NCI-H2227 treated with DMSO at 0.1 percent for 48 hours (cell line): ENCODE data around the gene HMCES.

ENCODE experiments used
- DNase-seq: peaks from one replicate; lab custom pipeline; 2025; lab: John Stamatoyannopoulos, UW

The HMCES gene

GRCh38 chr3:129278439-129278965 lies at the start of gene HMCES:
Gene HMCES, plus strand, starts transcription at chr3:129278870. Its CDS starts 863 bp downstream, at chr3:129279733.
- DNase-seq: peak; percentile 53

GRCh38 chr3:129228891-129229585 lies 49.6 kb upstream of the HMCES start:
- DNase-seq: no peak

GRCh38 chr3:129230311-129231019 lies 48.2 kb upstream of the HMCES start:
- no peak for DNase-seq

- DNase-seq: no peak
These were observed 47.1 kb upstream of the HMCES start for GRCh38 chr3:129231331-129232119.

GRCh38 chr3:129233538-129233937 lies 45.1 kb upstream of the HMCES start:
- no peak for DNase-seq

- DNase-seq: no peak
These were observed 44.2 kb upstream of the HMCES start for GRCh38 chr3:129234441-129234840.

GRCh38 chr3:129235344-129235917 lies 43.2 kb upstream of the HMCES start:
- no peak for DNase-seq

- no peak for DNase-seq
These were observed 39.5 kb upstream of the HMCES start for GRCh38 chr3:129238945-129239705.

- DNase-seq: no peak
These were observed 38.7 kb upstream of the HMCES start for GRCh38 chr3:129239991-129240390.

- no peak for DNase-seq
These were observed 38.2 kb upstream of the HMCES start for GRCh38 chr3:129240436-129240835.

GRCh38 chr3:129245141-129245540 lies 33.5 kb upstream of the HMCES start:
- DNase-seq: no peak

- DNase-seq: peak; percentile 79
These were observed 32.9 kb upstream of the HMCES start for GRCh38 chr3:129245641-129246306.

- no peak for DNase-seq
These were observed 32.0 kb upstream of the HMCES start for GRCh38 chr3:129246636-129247035.

- DNase-seq: no peak
These were observed 30.2 kb upstream of the HMCES start for GRCh38 chr3:129248286-129248979.

- DNase-seq: peak; percentile 72
These were observed 29.2 kb upstream of the HMCES start, which contains the start of gene COPG1 for GRCh38 chr3:129249284-129250065. Gene COPG1, plus strand, starts transcription at chr3:129249606. Its CDS starts 104 bp downstream, at chr3:129249710.

GRCh38 chr3:129252748-129253147 lies 25.9 kb upstream of the HMCES start:
- no peak for DNase-seq

GRCh38 chr3:129254536-129255230 lies 24.0 kb upstream of the HMCES start:
- DNase-seq: no peak

- no peak for DNase-seq
These were observed 22.4 kb upstream of the HMCES start for GRCh38 chr3:129256270-129256669.

GRCh38 chr3:129257609-129258008 lies 21.1 kb upstream of the HMCES start:
- no peak for DNase-seq
